HepG2 (cell line): ENCODE data around the gene RHOC.

ENCODE experiments used
- BRCA1 ChIP-seq: sonication (generic); formaldehyde crosslinking; IDR thresholded peaks from 2 replicates; pipeline ENCODE4 v1.4.0; 2020; ENCODE audit warnings: missing genetic modification reagents
- CTCF ChIP-seq: sonication (generic); formaldehyde crosslinking; IDR thresholded peaks from 2 replicates; pipeline ENCODE4 v1.5.0; 2020; ENCODE audit warnings: mild to moderate bottlenecking, missing genetic modification reagents, moderate library complexity
- DBP ChIP-seq: sonication (generic); formaldehyde crosslinking; IDR thresholded peaks from 2 replicates; pipeline ENCODE4 v1.4.0; 2020; ENCODE audit warnings: missing genetic modification reagents; ENCODE audit errors: not compliant biosample characterization
- EED ChIP-seq: sonication (generic); formaldehyde crosslinking; IDR thresholded peaks from 2 replicates; pipeline ENCODE4 v1.5.0; 2020; ENCODE audit warnings: mild to moderate bottlenecking, missing genetic modification reagents
- JUNB ChIP-seq: sonication (generic); formaldehyde crosslinking; IDR thresholded peaks from 2 replicates; pipeline ENCODE4 v1.8.0; 2022; ENCODE audit warnings: missing genetic modification reagents, mild to moderate bottlenecking, borderline replicate concordance
- MTA3 ChIP-seq: sonication (generic); formaldehyde crosslinking; IDR thresholded peaks from 2 replicates; pipeline ENCODE4 v1.4.0; 2020; ENCODE audit warnings: missing genetic modification reagents
- ZBTB20 ChIP-seq: sonication (generic); formaldehyde crosslinking; IDR thresholded peaks from 2 replicates; pipeline ENCODE4 v1.8.1; 2023; ENCODE audit warnings: missing genetic modification reagents, low read depth, mild to moderate bottlenecking, borderline replicate concordance

DNA sequence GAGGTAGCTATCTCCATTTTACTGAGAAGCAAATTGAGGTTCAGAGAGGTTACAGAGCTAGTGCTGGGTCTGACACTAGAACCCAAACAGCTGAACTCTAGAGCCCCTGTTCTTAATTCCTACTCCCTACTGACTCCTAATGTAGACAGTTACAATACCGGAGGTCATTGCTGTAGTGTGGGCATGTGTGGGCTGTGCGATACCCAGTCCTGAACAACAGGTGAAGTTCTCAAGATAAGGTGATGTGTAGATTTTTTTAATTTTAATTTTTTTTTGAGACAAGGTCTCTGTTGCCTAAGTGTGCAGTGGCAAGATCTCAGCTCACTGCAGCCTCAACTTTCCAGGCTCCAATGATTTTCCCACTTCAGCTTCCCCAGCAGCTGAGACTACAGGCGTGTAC, 1.6 kb upstream of the RHOC start:
- TF ChIP-seq BRCA1 (CRISPR knock-in tag) (no peak), CTCF (CRISPR knock-in tag) (no peak), MTA3 (CRISPR knock-in tag) (no peak), JUNB (CRISPR knock-in tag) (no peak), EED (no peak), ZBTB20 (CRISPR knock-in tag) (no peak), DBP (CRISPR knock-in tag) (no peak)
